Nephron (organoid): ENCODE measurements around the gene SUMF1.

Experiments used
- H3K27ac Mint-ChIP-seq, 3 experiments: 2 replicates each; pipeline ENCODE4 v1.8.0; 2020; ENCODE audit warnings: mixed read lengths in 3 of 3, mild to moderate bottlenecking in 2 of 3, moderate library complexity in 1 of 3
- H3K27me3 Mint-ChIP-seq: 2 replicates; pipeline ENCODE4 v1.8.0; 2021; ENCODE audit warnings: low read depth, mild to moderate bottlenecking, moderate library complexity, mixed read lengths
- H3K36me3 Mint-ChIP-seq: 2 replicates; pipeline ENCODE4 v1.8.0; 2020; ENCODE audit warnings: low read depth, mixed read lengths
- H3K4me1 Mint-ChIP-seq: 2 replicates; pipeline ENCODE4 v1.8.0; 2020; ENCODE audit warnings: mixed read lengths
- H3K4me3 Mint-ChIP-seq, 3 experiments: 2 replicates each; pipeline ENCODE4 v1.8.0; 2020; ENCODE audit warnings: mild to moderate bottlenecking in 3 of 3, mixed read lengths in 3 of 3, moderate library complexity in 2 of 3
- H3K9me3 Mint-ChIP-seq: 2 replicates; pipeline ENCODE4 v1.8.0; 2020; ENCODE audit warnings: mixed read lengths
- TF ChIP-seq, protein P1 (sequence below), 3 experiments: fragments of 200-600 bp; sonication (generic); IDR thresholded peaks; one replicate each; pipeline ENCODE4 v1.5.0; 2021; ENCODE audit warnings: antibody characterized with exemption in 3 of 3; ENCODE audit not compliant: unreplicated experiment in 3 of 3

Gene SUMF1

GRCh38 chr3:4398120-4398940, 68.7 kb downstream of the SUMF1 start:
- Mint-ChIP-seq H3K27me3 (no peaks in the 10 kb centered on the region), H3K27ac (peak overlapping the region; percentile 88 to 97 (median 94)), H3K4me1 (peaks cover 30% of the 10 kb centered on the region), H3K4me3 (peak overlapping the region in 1 of 3 experiments; percentile 10), H3K36me3 (peaks cover 33% of the 10 kb centered on the region), H3K9me3 (no peaks in the 10 kb centered on the region)
- TF ChIP-seq, protein P1, sequence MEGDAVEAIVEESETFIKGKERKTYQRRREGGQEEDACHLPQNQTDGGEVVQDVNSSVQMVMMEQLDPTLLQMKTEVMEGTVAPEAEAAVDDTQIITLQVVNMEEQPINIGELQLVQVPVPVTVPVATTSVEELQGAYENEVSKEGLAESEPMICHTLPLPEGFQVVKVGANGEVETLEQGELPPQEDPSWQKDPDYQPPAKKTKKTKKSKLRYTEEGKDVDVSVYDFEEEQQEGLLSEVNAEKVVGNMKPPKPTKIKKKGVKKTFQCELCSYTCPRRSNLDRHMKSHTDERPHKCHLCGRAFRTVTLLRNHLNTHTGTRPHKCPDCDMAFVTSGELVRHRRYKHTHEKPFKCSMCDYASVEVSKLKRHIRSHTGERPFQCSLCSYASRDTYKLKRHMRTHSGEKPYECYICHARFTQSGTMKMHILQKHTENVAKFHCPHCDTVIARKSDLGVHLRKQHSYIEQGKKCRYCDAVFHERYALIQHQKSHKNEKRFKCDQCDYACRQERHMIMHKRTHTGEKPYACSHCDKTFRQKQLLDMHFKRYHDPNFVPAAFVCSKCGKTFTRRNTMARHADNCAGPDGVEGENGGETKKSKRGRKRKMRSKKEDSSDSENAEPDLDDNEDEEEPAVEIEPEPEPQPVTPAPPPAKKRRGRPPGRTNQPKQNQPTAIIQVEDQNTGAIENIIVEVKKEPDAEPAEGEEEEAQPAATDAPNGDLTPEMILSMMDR (IDR thresholded peaks at IDR 0.05; ENCODE audit: unreplicated experiment in 3 of 3): no peak

DNA sequence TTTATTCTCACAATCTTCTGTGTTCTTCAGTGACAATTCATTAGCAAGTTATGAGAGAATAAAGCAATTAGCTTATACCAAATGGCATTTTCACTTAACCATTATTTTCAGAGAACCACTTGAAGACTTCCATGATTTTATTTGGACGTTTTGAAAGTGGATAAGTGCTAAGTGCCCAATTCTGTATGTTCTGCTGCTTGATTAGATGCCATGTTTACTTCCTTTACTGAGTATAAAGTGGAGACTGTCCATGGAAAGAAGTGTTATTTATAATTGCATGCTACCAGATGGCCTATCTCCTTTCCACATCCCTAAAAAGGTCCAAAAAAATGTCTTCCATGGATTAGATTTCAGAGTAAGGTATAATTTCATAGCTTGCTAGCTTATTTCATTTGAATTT, 69.6 kb downstream of the SUMF1 start:
- no peaks in the 10 kb centered on the region for H3K9me3 Mint-ChIP-seq
- peaks cover 31% of the 10 kb centered on the region for H3K36me3 Mint-ChIP-seq
- peaks cover 30% of the 10 kb centered on the region for H3K4me1 Mint-ChIP-seq
- peak overlapping the region; percentile 93 to 97 (median 93) for H3K27ac Mint-ChIP-seq
- TF ChIP-seq, protein P1 (IDR thresholded peaks at IDR 0.05; ENCODE audit: unreplicated experiment in 3 of 3): no peak
- H3K4me3 Mint-ChIP-seq: no peak overlapping the region
- no peaks in the 10 kb centered on the region for H3K27me3 Mint-ChIP-seq

- Mint-ChIP-seq H3K27me3 (peaks cover 3% of the 10 kb centered on the region), H3K4me1 (peaks cover 27% of the 10 kb centered on the region), H3K9me3 (no peaks in the 10 kb centered on the region), H3K4me3 (peak overlapping the region in 1 of 3 experiments; percentile 22), H3K27ac (peak overlapping the region; percentile 93 to 97 (median 93)), H3K36me3 (peaks cover 29% of the 10 kb centered on the region)
- TF ChIP-seq, protein P1 (IDR thresholded peaks at IDR 0.05; ENCODE audit: unreplicated experiment in 3 of 3): no peak
Observed at GRCh38 chr3:4396542-4396941, 70.5 kb downstream of the SUMF1 start.

- H3K27ac Mint-ChIP-seq: peak overlapping the region; percentile 93 to 97 (median 93)
- H3K4me1 Mint-ChIP-seq: peaks cover 26% of the 10 kb centered on the region
- TF ChIP-seq, protein P1 (IDR thresholded peaks at IDR 0.05; ENCODE audit: unreplicated experiment in 3 of 3): no peak
- peaks cover 4% of the 10 kb centered on the region for H3K27me3 Mint-ChIP-seq
- H3K36me3 Mint-ChIP-seq: peaks cover 33% of the 10 kb centered on the region
- no peak overlapping the region for H3K4me3 Mint-ChIP-seq
- no peaks in the 10 kb centered on the region for H3K9me3 Mint-ChIP-seq
Observed at GRCh38 chr3:4396006-4396405, 71.1 kb downstream of the SUMF1 start.

- H3K27me3 Mint-ChIP-seq: peaks cover 4% of the 10 kb centered on the region
- H3K4me1 Mint-ChIP-seq: peaks cover 26% of the 10 kb centered on the region
- peak overlapping the region in 1 of 3 experiments; percentile 93 for H3K27ac Mint-ChIP-seq
- H3K9me3 Mint-ChIP-seq: no peaks in the 10 kb centered on the region
- TF ChIP-seq, protein P1 (IDR thresholded peaks at IDR 0.05; ENCODE audit: unreplicated experiment in 3 of 3): no peak
- no peak overlapping the region for H3K4me3 Mint-ChIP-seq
- H3K36me3 Mint-ChIP-seq: peaks cover 34% of the 10 kb centered on the region
Observed at GRCh38 chr3:4395448-4395847, 71.6 kb downstream of the SUMF1 start.

- Mint-ChIP-seq H3K36me3 (peaks cover 36% of the 10 kb centered on the region), H3K9me3 (no peaks in the 10 kb centered on the region), H3K27ac (peak overlapping the region in 2 of 3 experiments; percentile 20 to 26), H3K4me3 (no peak overlapping the region), H3K27me3 (peaks cover 4% of the 10 kb centered on the region), H3K4me1 (peaks cover 26% of the 10 kb centered on the region)
- TF ChIP-seq, protein P1 (IDR thresholded peaks at IDR 0.05; ENCODE audit: unreplicated experiment in 3 of 3): no peak
Observed at GRCh38 chr3:4394567-4394966, 72.5 kb downstream of the SUMF1 start.
